IPS-NIHi11 (cell line): ENCODE data around the gene AP3S2.
A peak's percentile ranks its signal among the peaks of the same experiment; 100 is the strongest.
"Not testable (repeated sequence)": the region's sequence is repeated elsewhere in the genome, so short reads cannot be mapped to it uniquely, and the experiment has no call there.

ENCODE experiments used
- DNase-seq: peaks from one replicate; pipeline ENCODE4 v3.0.0; 2012; ENCODE audit warnings: mixed read lengths, low spot score

Gene AP3S2

GRCh38 chr15:89799918-89800498 lies 93.8 kb downstream of the AP3S2 start:
- no peak for DNase-seq

GRCh38 chr15:89799011-89799911 lies 94.5 kb downstream of the AP3S2 start:
- DNase-seq, result no peak

GRCh38 chr15:89797678-89798201 lies 96.1 kb downstream of the AP3S2 start:
- no peak for DNase-seq

- DNase-seq, result no peak
These were observed 97.8 kb downstream of the AP3S2 start for GRCh38 chr15:89795996-89796395.

GRCh38 chr15:89794627-89795241 lies 99.1 kb downstream of the AP3S2 start:
- no peak for DNase-seq

- no peak for DNase-seq
These were observed 101.5 kb downstream of the AP3S2 start for GRCh38 chr15:89792106-89792805.

- no peak for DNase-seq
These were observed 103.1 kb downstream of the AP3S2 start for GRCh38 chr15:89790661-89791060.

GRCh38 chr15:89790206-89790605 lies 103.6 kb downstream of the AP3S2 start:
- DNase-seq, result no peak

GRCh38 chr15:89788585-89788984 lies 105.2 kb downstream of the AP3S2 start:
- DNase-seq, result not testable (repeated sequence)

- no peak for DNase-seq
These were observed 105.8 kb downstream of the AP3S2 start for GRCh38 chr15:89787944-89788343.

- DNase-seq, result no peak
These were observed 108.0 kb downstream of the AP3S2 start for GRCh38 chr15:89785774-89786140.

- DNase-seq, result peak; percentile 7
These were observed 108.6 kb downstream of the AP3S2 start for GRCh38 chr15:89785064-89785773.

- DNase-seq, result no peak
These were observed 109.2 kb downstream of the AP3S2 start for GRCh38 chr15:89784686-89784960.

GRCh38 chr15:89783861-89784685 lies 109.7 kb downstream of the AP3S2 start:
- peak; percentile 5 for DNase-seq

GRCh38 chr15:89783111-89783860 lies 110.5 kb downstream of the AP3S2 start:
- DNase-seq, result peak; percentile 57

- not testable (repeated sequence) for DNase-seq
These were observed 111.2 kb downstream of the AP3S2 start for GRCh38 chr15:89782619-89782950.

GRCh38 chr15:89781891-89782618 lies 111.7 kb downstream of the AP3S2 start:
- peak; percentile 7 for DNase-seq

GRCh38 chr15:89781055-89781454 lies 112.7 kb downstream of the AP3S2 start:
- DNase-seq, result no peak

GRCh38 chr15:89780601-89781000 lies 113.2 kb downstream of the AP3S2 start:
- peak; percentile 0 for DNase-seq
